Tibial artery (tissue), 4 donors: Measurements from ENCODE around the gene ADGRG3.

Experiments
- DNase-seq, 2 donors: peaks; one replicate each; pipeline ENCODE4 v3.0.0-alpha.2; 2019
- H3K27ac ChIP-seq, 2 donors: fragments of 200-600 bp; sonication (generic) in 1 of 2; 1 replicate in 1 of 2; 2 replicates in 1 of 2; pipeline ENCODE4 v1.5.1; 2018 to 2019; ENCODE audit warnings: mild to moderate bottlenecking in 1 of 2
- H3K27me3 ChIP-seq, 2 donors: fragments of 200-600 bp; sonication (generic) in 1 of 2; one replicate each; pipeline versions ENCODE4 v1.5.1 to v1.6.0; 2016 to 2019
- H3K36me3 ChIP-seq, 3 donors: fragments of 200-600 bp; sonication (generic) in 2 of 3; one replicate each; pipeline ENCODE4 v1.5.1; 2016 to 2019; ENCODE audit warnings: mild to moderate bottlenecking in 2 of 3
- H3K4me1 ChIP-seq, 4 donors: fragments of 200-600 bp; sonication (generic) in 2 of 4; 1 replicate in 3 of 4; 2 replicates in 1 of 4; pipeline ENCODE4 v1.5.1; 2016 to 2019
- H3K4me3 ChIP-seq, 2 donors: fragments of 200-600 bp; sonication (generic) in 1 of 2; 1 replicate in 1 of 2; 2 replicates in 1 of 2; pipeline ENCODE4 v1.5.1; 2018 to 2019; ENCODE audit warnings: mild to moderate bottlenecking in 2 of 2
- H3K9me3 ChIP-seq, 3 donors: fragments of 200-600 bp; sonication (generic) in 1 of 3; one replicate each; pipeline ENCODE4 v1.5.1; 2016 to 2019
- CTCF ChIP-seq, 2 experiments: fragments of 200-600 bp in 1 of 2; fragments of 450-650 bp in 1 of 2; IDR thresholded peaks; one replicate each; pipeline ENCODE4 v1.5.1; 2017 to 2019; ENCODE audit warnings: antibody characterized with exemption in 2 of 2, mild to moderate bottlenecking in 1 of 2, moderate library complexity in 1 of 2
- intact Hi-C: fragments of 100-400 bp; cut with DNase I; formaldehyde crosslinking; loops from one replicate; pipeline ENCODE4 v1.15.0; 2023; ENCODE audit warnings: low total_unique reads

Gene ADGRG3

DNA sequence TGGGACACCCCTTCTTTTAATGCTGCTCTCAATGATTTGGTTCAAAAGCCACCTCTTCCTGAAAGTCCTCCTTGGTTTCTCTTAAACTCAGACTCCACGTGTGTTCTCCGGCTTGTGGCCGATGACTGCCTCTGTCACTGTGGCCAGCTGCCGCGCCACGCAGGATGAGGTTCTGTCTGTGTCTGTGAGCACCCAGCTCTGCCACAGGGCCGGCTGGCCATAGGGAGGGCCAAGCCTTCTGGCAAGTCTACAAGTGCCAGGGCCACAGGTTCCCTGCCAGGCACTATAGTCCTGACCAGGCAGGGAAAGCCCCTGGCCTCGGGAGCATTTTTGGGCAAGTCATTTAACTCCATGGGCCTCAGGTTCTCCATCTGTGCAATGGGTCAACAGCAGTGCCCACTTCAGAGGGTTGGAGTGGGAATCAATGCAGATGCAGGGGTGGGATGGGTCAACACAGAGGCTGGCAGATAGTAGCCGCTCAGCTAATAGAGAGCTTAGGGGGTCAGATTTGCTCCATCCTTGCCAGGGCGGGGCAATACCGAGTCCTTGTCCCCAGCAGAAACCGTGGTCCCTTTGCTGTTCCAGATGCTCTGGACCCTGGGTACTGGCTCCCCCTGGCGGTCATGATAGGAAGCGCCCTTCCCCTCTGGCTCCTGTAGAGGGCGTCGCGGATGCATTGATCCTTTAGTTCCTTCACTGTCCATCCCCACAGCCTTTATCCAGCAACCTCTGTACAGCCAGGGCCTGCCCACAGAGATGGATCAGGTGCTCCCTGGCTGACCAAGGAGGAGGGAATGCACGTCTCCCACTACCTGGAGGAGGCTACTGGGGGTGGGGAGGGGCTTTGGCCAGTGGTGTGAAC is 19.3 kb upstream of the ADGRG3 start:
- peaks cover 0 to 49% of the 10 kb centered on the region in 2 donors for H3K27me3 ChIP-seq
- peak; percentile 96 to 97 for TF ChIP-seq CTCF (IDR thresholded peaks at IDR 0.05)
- H3K27ac ChIP-seq, result no peak overlapping the region
- H3K4me1 ChIP-seq, result peaks cover 0 to 6% (median 0%) of the 10 kb centered on the region in 4 donors
- H3K36me3 ChIP-seq, result peaks cover 0 to 27% (median 0%) of the 10 kb centered on the region in 3 donors
- DNase-seq, result peak; percentile 60 to 75
- H3K4me3 ChIP-seq, result no peak overlapping the region
- intact Hi-C loops, result loop anchor here (5.0 kb wide), 1 partner anchor 72 kb away; no protein-coding TSS in a partner anchor
- no peaks in the 10 kb centered on the region for H3K9me3 ChIP-seq

GRCh38 chr16:57649443-57649751 is 18.7 kb upstream of the ADGRG3 start:
- H3K4me3 ChIP-seq, result no peak overlapping the region
- TF ChIP-seq CTCF (IDR thresholded peaks at IDR 0.05), result no peak
- peaks cover 0 to 6% (median 0%) of the 10 kb centered on the region in 4 donors for H3K4me1 ChIP-seq
- peaks cover 0 to 27% (median 0%) of the 10 kb centered on the region in 3 donors for H3K36me3 ChIP-seq
- H3K27ac ChIP-seq, result no peak overlapping the region
- H3K27me3 ChIP-seq, result peaks cover 0 to 49% of the 10 kb centered on the region in 2 donors
- intact Hi-C loops, result loop anchor here (5.0 kb wide), 1 partner anchor 72 kb away; no protein-coding TSS in a partner anchor
- no peaks in the 10 kb centered on the region for H3K9me3 ChIP-seq
- no peak for DNase-seq

DNA sequence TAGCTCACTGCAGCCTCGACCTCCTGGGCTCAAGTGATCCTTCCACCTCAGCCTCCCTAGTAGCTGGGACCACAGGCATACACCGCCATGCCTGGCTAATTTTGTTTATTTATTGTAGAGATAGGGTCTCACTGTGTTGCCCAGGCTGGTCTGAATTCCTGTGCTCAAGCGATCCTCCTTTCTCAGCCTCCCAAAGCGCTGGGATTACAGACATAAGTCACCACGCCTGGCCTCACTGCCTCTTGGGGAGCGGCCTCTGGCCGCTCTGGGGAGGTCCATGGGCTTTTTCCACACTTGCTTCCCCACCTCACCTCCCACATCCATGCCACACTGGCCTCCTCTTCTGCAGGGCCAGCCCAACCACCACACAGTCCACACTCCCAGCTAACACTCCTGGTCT is 18.3 kb upstream of the ADGRG3 start:
- Histone ChIP-seq H3K36me3 (peaks cover 0 to 27% (median 0%) of the 10 kb centered on the region in 3 donors), H3K4me1 (peaks cover 0 to 6% (median 0%) of the 10 kb centered on the region in 4 donors), H3K27ac (no peak overlapping the region), H3K27me3 (peaks cover 0 to 49% of the 10 kb centered on the region in 2 donors), H3K4me3 (no peak overlapping the region), H3K9me3 (no peaks in the 10 kb centered on the region)
- TF ChIP-seq CTCF (IDR thresholded peaks at IDR 0.05), result no peak
- intact Hi-C loops, result loop anchor here (5.0 kb wide), 1 partner anchor 73 kb away; no protein-coding TSS in a partner anchor
- no peak for DNase-seq

- H3K36me3 ChIP-seq, result peaks cover 0 to 27% (median 0%) of the 10 kb centered on the region in 3 donors
- H3K27ac ChIP-seq, result no peak overlapping the region
- no peak for DNase-seq
- H3K4me3 ChIP-seq, result no peak overlapping the region
- H3K4me1 ChIP-seq, result peaks cover 0 to 6% (median 0%) of the 10 kb centered on the region in 4 donors
- no peaks in the 10 kb centered on the region for H3K9me3 ChIP-seq
- intact Hi-C loops, result no loop called here
- no peak for TF ChIP-seq CTCF (IDR thresholded peaks at IDR 0.05)
- H3K27me3 ChIP-seq, result peaks cover 0 to 41% of the 10 kb centered on the region in 2 donors
These were observed 16.5 kb upstream of the ADGRG3 start for GRCh38 chr16:57651344-57652333.

DNA sequence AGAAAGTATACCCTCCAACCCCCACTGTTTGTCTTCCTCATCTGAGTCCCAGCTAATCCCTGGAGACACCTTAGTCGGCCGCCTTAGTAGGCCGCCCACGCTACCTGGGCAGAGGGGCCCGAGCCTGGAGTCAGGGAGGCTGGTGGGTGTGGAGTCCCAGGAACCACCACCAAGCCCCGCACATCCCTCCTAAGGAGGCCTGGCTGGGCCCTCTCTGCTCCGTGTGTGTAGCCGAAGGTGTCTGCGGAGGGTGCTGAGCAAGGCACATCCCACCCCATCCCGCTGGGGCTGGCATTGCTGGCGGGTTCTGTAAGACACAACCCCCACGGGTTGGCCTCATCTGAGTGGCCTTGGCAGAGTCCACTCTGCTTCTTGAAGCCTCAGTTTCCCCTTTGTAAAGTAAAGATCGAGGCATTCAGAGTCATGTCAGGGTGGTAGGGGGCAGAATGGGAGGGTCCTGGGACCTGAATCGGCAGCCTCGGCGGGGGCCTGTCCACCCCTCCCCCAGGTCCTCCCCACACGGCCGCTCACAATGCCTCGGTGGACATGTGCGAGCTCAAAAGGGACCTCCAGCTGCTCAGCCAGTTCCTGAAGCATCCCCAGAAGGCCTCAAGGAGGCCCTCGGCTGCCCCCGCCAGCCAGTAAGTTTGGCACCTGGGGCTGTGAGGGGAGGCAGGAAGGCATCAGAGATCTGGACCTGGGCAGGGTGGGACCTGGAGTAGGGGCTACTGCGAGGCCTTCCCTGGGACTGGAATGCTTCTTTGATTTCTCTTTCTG is 15.2 kb upstream of the ADGRG3 start:
- DNase-seq, result no peak
- peaks cover 0 to 34% (median 0%) of the 10 kb centered on the region in 3 donors for H3K36me3 ChIP-seq
- intact Hi-C loops, result no loop called here
- no peaks in the 10 kb centered on the region for H3K9me3 ChIP-seq
- H3K4me1 ChIP-seq, result peaks cover 0 to under 1% (median 0%) of the 10 kb centered on the region in 4 donors
- H3K27ac ChIP-seq, result no peak overlapping the region
- no peak for TF ChIP-seq CTCF (IDR thresholded peaks at IDR 0.05)
- H3K4me3 ChIP-seq, result no peak overlapping the region
- peaks cover 0 to 42% of the 10 kb centered on the region in 2 donors for H3K27me3 ChIP-seq
